ENCODE results near the gene UTP11.
A peak's percentile ranks its signal among the peaks of the same experiment; 100 is the strongest.

The UTP11 gene

DNA sequence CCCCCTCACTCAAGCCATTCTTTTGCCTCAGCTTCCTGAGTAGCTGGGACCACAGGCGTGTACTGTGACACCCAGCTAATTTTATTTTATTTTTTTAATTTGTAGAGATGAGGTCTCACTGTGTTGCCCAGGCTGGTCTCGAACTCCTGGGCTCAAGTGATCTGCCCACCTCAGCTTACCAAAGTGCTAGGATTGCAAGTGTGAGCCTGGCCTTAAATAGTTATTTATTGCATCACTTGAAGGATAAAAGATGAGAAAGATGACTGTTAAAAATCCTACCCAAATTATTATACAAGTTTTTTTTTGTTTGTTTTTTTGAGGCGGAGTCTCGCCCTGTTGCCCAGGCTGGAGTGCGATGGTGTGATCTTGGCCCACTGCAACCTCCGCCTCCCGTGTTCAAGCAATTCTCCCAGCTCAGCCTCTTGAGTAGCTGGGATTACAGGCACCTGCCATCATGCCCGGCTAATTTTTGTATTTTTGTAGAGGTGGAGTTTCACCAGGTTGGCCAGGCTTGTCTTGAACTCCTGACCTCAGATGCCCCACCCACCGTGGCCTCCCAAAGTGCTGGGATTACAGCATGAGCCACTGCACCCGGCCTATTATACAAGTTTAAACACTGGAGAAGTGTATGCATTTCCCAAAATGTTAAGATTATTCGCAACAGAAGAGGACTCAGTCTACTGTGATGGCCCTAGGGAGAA lies 2.3 kb downstream of the UTP11 start:
- H3K27ac ChIP-seq = no peak overlapping the region
- TF ChIP-seq, protein P1, sequence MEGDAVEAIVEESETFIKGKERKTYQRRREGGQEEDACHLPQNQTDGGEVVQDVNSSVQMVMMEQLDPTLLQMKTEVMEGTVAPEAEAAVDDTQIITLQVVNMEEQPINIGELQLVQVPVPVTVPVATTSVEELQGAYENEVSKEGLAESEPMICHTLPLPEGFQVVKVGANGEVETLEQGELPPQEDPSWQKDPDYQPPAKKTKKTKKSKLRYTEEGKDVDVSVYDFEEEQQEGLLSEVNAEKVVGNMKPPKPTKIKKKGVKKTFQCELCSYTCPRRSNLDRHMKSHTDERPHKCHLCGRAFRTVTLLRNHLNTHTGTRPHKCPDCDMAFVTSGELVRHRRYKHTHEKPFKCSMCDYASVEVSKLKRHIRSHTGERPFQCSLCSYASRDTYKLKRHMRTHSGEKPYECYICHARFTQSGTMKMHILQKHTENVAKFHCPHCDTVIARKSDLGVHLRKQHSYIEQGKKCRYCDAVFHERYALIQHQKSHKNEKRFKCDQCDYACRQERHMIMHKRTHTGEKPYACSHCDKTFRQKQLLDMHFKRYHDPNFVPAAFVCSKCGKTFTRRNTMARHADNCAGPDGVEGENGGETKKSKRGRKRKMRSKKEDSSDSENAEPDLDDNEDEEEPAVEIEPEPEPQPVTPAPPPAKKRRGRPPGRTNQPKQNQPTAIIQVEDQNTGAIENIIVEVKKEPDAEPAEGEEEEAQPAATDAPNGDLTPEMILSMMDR (conservative IDR thresholded peaks at IDR 0.05) = no peak

DNA sequence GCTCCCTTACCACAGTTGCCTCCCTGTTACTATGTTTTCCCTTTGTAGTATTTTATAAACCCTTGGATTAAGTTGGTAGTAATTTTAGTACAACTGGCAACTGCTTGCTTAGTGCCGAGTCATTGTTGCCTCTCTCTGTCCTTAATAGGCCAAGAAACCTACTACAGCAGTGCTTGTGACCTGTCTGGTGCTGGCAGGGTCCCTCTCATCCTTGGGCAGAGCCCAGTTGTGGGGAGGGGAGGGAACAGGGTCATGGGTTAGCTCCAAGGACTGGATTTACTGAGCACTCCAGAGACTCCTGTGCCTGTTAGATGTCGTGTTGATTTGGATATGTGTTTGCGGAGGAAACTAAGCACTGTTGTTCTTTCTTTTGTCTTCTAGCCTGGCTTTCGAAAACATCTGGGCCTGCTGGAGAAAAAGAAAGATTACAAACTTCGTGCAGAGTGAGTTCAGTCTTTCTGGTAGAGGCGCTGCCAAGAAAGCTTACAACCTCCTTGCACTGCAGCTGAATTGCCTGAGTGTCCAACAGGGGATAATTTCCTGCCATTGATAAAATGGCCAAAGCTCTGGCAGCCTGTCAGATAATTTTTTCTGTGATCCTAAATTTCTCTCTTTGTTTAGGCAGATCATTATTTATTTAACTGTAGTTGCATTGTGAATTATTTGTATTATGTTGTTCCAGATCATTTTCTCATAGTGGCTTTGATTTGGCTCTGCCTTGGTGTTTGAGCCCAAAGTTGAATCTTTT lies 3.6 kb downstream of the UTP11 start:
- TF ChIP-seq, protein P1 (conservative IDR thresholded peaks at IDR 0.05) = no peak
- H3K27ac ChIP-seq = no peak overlapping the region

DNA sequence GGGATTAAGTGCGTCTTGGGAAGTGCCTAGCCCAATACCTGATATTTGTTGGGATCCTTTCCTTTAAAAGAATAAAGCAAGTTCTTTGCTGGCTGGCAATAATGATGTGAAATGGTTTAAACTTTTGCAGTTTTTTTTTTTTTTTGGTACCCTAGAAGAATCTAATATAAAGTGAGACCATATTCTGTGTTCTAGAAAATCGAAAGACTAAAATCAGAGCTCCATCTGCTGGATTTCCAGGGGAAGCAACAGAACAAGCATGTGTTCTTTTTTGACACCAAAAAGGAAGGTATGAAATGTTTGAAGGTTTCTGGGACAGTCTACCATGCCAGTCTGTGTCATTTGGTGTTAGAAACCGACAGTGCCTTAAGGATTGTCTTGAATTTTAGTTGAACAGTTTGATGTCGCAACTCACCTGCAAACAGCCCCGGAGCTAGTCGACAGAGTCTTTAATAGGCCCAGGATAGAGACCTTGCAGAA lies 6.4 kb downstream of the UTP11 start:
- TF ChIP-seq, protein P1 (conservative IDR thresholded peaks at IDR 0.05) = peak; percentile 79
- no peak overlapping the region for H3K27ac ChIP-seq

DNA sequence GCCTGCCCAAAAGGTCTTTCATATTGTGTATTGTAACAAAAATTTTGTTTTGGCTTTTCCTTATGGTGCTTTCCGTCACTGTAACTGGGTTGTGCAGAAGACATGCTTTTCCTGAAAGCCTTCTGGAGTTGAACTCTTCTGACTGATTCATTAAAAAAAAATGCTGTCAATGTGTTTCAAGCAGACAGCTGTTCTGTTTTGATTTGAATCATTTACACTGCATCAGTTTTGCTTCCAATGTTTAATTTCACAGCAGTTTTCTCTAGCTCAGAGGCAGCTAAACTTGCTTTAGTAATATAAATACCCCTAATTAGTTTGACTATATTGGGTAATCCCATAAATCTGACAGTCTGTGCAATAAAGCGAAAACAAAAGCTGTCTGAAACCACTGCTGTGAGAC lies 7.9 kb downstream of the UTP11 start:
- H3K27ac ChIP-seq = no peak overlapping the region
- TF ChIP-seq, protein P1 (conservative IDR thresholded peaks at IDR 0.05) = no peak

DNA sequence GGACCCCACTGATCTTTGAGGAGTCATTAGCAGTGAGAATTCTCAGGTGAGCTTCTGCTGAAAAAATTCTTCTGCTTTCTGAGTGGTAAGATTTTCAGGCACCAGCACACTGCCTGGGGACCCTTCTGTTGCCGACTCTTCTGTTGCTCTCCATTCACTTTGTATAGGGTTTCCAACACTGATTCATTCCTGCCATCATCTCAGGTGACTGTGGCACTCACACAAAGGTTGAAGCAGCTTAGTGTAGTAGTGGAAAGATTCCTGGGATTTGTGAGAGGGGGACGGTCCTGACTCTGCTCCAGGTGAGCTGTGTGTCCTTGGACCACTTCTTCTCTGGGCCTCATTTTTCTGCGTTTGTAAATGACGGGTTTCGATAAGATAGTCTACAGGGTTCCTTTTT lies 9.4 kb downstream of the UTP11 start:
- H3K27ac ChIP-seq = no peak overlapping the region
- TF ChIP-seq, protein P1 (conservative IDR thresholded peaks at IDR 0.05) = no peak

DNA sequence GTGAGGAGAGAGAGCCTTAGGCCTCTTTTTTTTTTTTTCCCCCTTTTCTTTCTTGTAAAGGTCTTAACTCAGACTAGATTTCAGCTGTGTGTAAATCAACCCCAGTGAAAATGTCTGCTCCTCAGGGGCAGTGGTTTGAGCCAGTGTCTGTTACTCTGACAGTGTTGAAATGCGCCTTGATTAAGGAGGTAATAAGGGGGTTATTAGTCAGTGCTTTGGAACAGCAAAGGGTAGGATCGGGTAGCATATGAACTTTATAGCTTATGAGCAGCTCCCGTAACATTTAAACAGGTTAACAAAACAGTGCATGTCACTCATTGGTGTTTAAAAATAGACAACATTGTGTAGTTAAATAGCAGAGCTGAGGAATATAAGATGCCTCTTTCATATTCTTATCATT lies 10.3 kb downstream of the UTP11 start:
- H3K27ac ChIP-seq = no peak overlapping the region
- TF ChIP-seq, protein P1 (conservative IDR thresholded peaks at IDR 0.05) = no peak

DNA sequence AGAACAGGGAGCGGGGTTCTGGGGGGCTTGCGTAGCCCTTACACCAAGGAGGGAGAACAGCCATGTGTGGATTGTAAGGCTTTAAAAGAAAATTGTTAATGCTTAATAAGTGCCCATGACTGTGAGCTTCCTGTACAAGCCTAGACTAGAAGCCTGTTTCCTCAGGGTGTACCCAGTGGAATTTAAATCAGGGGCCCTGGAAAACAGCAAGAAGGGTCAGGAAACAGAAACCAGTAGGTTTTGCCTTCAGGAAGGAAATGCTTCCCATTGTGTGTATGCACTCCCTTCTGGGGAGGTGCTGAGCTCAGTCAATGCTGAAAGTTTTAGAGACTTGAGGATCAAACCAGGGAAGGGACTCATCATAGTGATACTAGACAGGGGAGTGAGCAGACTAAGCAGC lies 12.7 kb downstream of the UTP11 start:
- TF ChIP-seq, protein P1 (conservative IDR thresholded peaks at IDR 0.05) = no peak
- no peak overlapping the region for H3K27ac ChIP-seq
